Measurements from ENCODE around the gene METRNL.

DNA sequence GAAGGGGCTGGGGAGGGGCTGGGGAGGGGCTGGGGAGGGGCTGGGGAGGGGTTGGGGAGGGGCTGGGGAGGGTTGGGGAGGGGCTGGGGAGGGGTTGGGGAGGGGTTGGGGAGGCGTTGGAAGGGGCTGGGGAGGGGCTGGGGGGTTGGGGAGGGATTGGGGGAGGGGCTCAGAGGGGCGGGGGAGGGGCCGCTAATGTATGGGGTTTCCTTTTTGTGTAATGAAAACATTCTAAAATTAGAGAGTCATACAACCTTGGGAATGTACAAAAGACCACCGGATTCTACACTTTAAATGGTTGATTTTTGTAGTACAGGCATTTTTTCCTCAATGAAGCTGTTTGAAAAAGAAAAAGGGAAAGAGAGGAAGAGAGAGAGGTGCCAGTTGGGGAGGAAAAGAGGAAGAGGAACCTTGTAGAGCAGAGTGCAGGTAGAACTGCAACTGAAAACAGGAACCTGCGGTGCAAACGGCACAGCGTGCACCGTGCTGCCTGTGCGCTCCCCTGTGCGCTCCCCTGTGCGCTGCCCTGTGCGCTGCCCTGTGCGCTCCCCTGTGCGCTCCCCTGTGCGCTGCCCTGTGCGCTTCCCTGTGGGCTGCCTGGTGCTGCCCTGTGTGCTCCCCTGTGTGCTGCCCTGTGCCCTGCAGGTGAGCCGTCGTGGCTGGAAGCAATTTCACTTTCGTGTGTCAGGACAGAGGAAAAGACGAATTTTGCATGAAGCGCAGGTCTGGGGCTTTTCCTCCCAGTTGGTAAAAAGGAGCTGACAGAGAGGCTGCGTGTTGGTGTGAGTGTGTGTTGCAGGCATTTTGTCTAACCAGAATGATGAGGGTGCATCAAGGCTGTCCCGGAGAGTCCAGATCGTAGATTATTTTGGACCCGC lies 40.8 kb downstream of the METRNL start:
- TF ChIP-seq CTCF (IDR thresholded peaks at IDR 0.05; ENCODE audit: low read length) (no peak), EZH2 (optimal IDR thresholded peaks at IDR 0.05; ENCODE audit: low read depth, low read length) (no peak), EZH2phosphoT487 (IDR thresholded peaks at IDR 0.05; ENCODE audit: low read length) (no peak)

Data from MM.1S (cell line).